Suprapubic skin (tissue), 4 donors: ENCODE measurements around the gene IL4.

ENCODE experiments used
- POLR2A ChIP-seq, 2 donors: fragments of 450-650 bp; IDR thresholded peaks; one replicate each; pipeline ENCODE4 v1.6.1; 2017; ENCODE audit warnings: antibody characterized with exemption in 2 of 2, mild to moderate bottlenecking in 2 of 2, moderate library complexity in 2 of 2
- POLR2AphosphoS5 ChIP-seq, 3 donors: sonication (generic); formaldehyde crosslinking; IDR thresholded peaks; one replicate each; pipeline ENCODE4 v1.6.1; 2017; ENCODE audit warnings: antibody characterized with exemption in 3 of 3
- TF ChIP-seq, protein P1 (sequence below), 2 donors: fragments of 200-600 bp in 1 of 2; fragments of 450-650 bp in 1 of 2; sonication (generic) in 1 of 2; IDR thresholded peaks; one replicate each; pipeline ENCODE4 v1.5.1; 2016 to 2019; ENCODE audit warnings: antibody characterized with exemption in 2 of 2, mild to moderate bottlenecking in 1 of 2, moderate library complexity in 1 of 2

DNA sequence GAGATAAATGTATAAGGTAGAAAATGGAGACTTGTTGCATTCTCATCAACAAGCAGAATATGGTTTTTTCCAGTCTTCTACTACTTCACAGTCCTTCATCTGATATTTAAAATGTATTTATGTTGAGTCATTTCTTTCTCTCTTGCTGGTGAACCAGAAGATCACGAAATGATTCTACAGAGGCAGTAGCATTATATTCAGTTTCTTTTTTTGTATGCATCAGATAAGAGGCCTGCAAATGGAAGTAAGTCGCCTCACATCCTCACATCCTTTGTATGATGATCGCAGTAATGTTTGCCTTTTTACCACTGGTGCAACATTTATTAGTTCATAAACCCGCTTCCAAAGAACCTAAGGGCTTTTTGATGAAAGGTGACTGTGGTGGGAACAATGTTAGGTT, 37.9 kb upstream of the IL4 start:
- TF ChIP-seq, protein P1, sequence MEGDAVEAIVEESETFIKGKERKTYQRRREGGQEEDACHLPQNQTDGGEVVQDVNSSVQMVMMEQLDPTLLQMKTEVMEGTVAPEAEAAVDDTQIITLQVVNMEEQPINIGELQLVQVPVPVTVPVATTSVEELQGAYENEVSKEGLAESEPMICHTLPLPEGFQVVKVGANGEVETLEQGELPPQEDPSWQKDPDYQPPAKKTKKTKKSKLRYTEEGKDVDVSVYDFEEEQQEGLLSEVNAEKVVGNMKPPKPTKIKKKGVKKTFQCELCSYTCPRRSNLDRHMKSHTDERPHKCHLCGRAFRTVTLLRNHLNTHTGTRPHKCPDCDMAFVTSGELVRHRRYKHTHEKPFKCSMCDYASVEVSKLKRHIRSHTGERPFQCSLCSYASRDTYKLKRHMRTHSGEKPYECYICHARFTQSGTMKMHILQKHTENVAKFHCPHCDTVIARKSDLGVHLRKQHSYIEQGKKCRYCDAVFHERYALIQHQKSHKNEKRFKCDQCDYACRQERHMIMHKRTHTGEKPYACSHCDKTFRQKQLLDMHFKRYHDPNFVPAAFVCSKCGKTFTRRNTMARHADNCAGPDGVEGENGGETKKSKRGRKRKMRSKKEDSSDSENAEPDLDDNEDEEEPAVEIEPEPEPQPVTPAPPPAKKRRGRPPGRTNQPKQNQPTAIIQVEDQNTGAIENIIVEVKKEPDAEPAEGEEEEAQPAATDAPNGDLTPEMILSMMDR (IDR thresholded peaks at IDR 0.05), result no peak
- TF ChIP-seq POLR2A (IDR thresholded peaks at IDR 0.05) (no peak), POLR2AphosphoS5 (IDR thresholded peaks at IDR 0.05) (no peak)
